ENCODE results near the gene AGBL1.

- TF ChIP-seq CTCF (conservative IDR thresholded peaks at IDR 0.05; ENCODE audit: low read depth in 2 of 2) (no peak), EZH2 (IDR thresholded peaks at IDR 0.05; ENCODE audit: low read depth, unreplicated experiment) (no peak), POLR2AphosphoS5 (IDR thresholded peaks at IDR 0.05; ENCODE audit: low read depth) (no peak), NANOG (IDR thresholded peaks at IDR 0.05; ENCODE audit: borderline replicate concordance) (no peak)
- TF ChIP-seq, protein P1, sequence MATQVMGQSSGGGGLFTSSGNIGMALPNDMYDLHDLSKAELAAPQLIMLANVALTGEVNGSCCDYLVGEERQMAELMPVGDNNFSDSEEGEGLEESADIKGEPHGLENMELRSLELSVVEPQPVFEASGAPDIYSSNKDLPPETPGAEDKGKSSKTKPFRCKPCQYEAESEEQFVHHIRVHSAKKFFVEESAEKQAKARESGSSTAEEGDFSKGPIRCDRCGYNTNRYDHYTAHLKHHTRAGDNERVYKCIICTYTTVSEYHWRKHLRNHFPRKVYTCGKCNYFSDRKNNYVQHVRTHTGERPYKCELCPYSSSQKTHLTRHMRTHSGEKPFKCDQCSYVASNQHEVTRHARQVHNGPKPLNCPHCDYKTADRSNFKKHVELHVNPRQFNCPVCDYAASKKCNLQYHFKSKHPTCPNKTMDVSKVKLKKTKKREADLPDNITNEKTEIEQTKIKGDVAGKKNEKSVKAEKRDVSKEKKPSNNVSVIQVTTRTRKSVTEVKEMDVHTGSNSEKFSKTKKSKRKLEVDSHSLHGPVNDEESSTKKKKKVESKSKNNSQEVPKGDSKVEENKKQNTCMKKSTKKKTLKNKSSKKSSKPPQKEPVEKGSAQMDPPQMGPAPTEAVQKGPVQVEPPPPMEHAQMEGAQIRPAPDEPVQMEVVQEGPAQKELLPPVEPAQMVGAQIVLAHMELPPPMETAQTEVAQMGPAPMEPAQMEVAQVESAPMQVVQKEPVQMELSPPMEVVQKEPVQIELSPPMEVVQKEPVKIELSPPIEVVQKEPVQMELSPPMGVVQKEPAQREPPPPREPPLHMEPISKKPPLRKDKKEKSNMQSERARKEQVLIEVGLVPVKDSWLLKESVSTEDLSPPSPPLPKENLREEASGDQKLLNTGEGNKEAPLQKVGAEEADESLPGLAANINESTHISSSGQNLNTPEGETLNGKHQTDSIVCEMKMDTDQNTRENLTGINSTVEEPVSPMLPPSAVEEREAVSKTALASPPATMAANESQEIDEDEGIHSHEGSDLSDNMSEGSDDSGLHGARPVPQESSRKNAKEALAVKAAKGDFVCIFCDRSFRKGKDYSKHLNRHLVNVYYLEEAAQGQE (IDR thresholded peaks at IDR 0.05; ENCODE audit: unreplicated experiment), result no peak
These were observed 319.6 kb downstream of the AGBL1 start for GRCh38 chr15:86399041-86399954.

All from GM23338 (cell line).